T-cell (primary cell): ENCODE data around the gene PTGFR. TPM values are rescaled to one million over a fixed set of nuclear protein-coding genes. Genes with fewer than 3 reads are reported as not detected.

Source experiments
- ATAC-seq, 4 experiments: fragments of 200-7000 bp in 3 of 4; fragments of 150-1000 bp in 1 of 4; cut with Tn5 transposase; replicated peaks in 1 of 4; 1 replicate in 3 of 4; 2 replicates in 1 of 4; pipeline ENCODE4 v1.10.0; 2021; ENCODE audit warnings: moderate library complexity in 3 of 4, mild to moderate bottlenecking in 2 of 4, moderate number of reproducible peaks in 1 of 4
- CTCF ChIA-PET, 2 donors: fragments of 300-600 bp; sonication (Branson Sonifier 250); formaldehyde crosslinking; loops; one replicate each; lab custom pipeline; 2022; ENCODE audit warnings: antibody characterized with exemption in 2 of 2; lab: Charles Lee
- POLR2A ChIA-PET, 2 donors: fragments of 300-600 bp; sonication (Branson Sonifier 250); formaldehyde crosslinking; loops; one replicate each; lab custom pipeline; 2022; ENCODE audit warnings: antibody characterized with exemption in 2 of 2; lab: Charles Lee
- DNase-seq, 35 experiments: peaks; one replicate each; pipeline versions ENCODE4 v3.0.0 to v3.0.0-alpha.2; 2013 to 2023
- H3K27ac ChIP-seq: one replicate; pipeline ENCODE4 v1.5.1; 2013; ENCODE audit warnings: low read length
- H3K27me3 ChIP-seq, 2 experiments: replicated peaks in 1 of 2; 1 replicate in 1 of 2; 2 replicates in 1 of 2; pipeline versions ENCODE4 v1.6.1 to v1.7.0; 2013; ENCODE audit warnings: low read length in 1 of 2, mixed read lengths in 1 of 2; ENCODE audit not compliant: control insufficient read depth in 2 of 2, insufficient read depth in 2 of 2; ENCODE audit errors: extremely low read depth in 1 of 2
- H3K36me3 ChIP-seq, 2 donors: 1 replicate in 1 of 2; 2 replicates in 1 of 2; pipeline versions ENCODE4 v1.6.1 to v1.7.0; 2013; ENCODE audit warnings: low read length in 1 of 2; ENCODE audit not compliant: control insufficient read depth in 2 of 2, insufficient read depth in 1 of 2; ENCODE audit errors: extremely low read depth in 1 of 2
- H3K4me1 ChIP-seq, 2 experiments: 1 replicate in 1 of 2; 2 replicates in 1 of 2; pipeline versions ENCODE4 v1.6.1 to v1.7.0; 2013; ENCODE audit warnings: low read length in 2 of 2, mixed read lengths in 1 of 2; ENCODE audit not compliant: insufficient read depth in 2 of 2, control insufficient read depth in 1 of 2; ENCODE audit errors: extremely low read depth in 1 of 2
- H3K4me3 ChIP-seq, 2 donors: 1 replicate in 1 of 2; 2 replicates in 1 of 2; pipeline versions ENCODE4 v1.5.1 to v1.7.0; 2013; ENCODE audit warnings: mild to moderate bottlenecking in 2 of 2, low read length in 1 of 2, moderate library complexity in 1 of 2; ENCODE audit not compliant: control insufficient read depth in 1 of 2; ENCODE audit errors: extremely low read depth in 1 of 2
- H3K9me3 ChIP-seq: 2 replicates; pipeline ENCODE4 v1.7.0; 2013
- H3K27ac Mint-ChIP-seq, 2 donors: one replicate each; pipeline ENCODE4 v1.8.0; 2020 to 2021; ENCODE audit warnings: mild to moderate bottlenecking in 2 of 2, mixed read lengths in 2 of 2
- H3K27me3 Mint-ChIP-seq, 2 donors: one replicate each; pipeline ENCODE4 v1.8.0; 2021 to 2022; ENCODE audit warnings: mixed read lengths in 2 of 2
- H3K36me3 Mint-ChIP-seq: one replicate; pipeline ENCODE4 v1.8.0; 2021; ENCODE audit warnings: mixed read lengths
- H3K4me1 Mint-ChIP-seq, 3 donors: one replicate each; pipeline ENCODE4 v1.8.0; 2020 to 2022; ENCODE audit warnings: mixed read lengths in 3 of 3, mild to moderate bottlenecking in 1 of 3
- H3K4me3 Mint-ChIP-seq, 3 donors: one replicate each; pipeline ENCODE4 v1.8.0; 2020 to 2022; ENCODE audit warnings: mild to moderate bottlenecking in 3 of 3, mixed read lengths in 3 of 3, moderate library complexity in 3 of 3
- H3K9me3 Mint-ChIP-seq, 3 donors: one replicate each; pipeline ENCODE4 v1.8.0; 2020 to 2022; ENCODE audit warnings: mixed read lengths in 3 of 3
- WGBS: methylation state at CpG from one replicate; pipeline ENCODE4 v1.1.5; 2013; ENCODE audit warnings: missing lambda C conversion rate; ENCODE audit not compliant: insufficient coverage; 5-methylcytosine and 5-hydroxymethylcytosine counted together
- total RNA-seq, 35 experiments: library from RNA in 6 of 35; stranded (reverse) in 6 of 35; fragments of 120-200 nt in 1 of 35; gene quantifications; one replicate each; pipeline versions ENCODE4 v1.2.1 to v1.2.4 and lab custom pipeline; 2013 to 2026

The PTGFR gene
- total RNA-seq, 5 donors from 2014 or later (not counting 1 experiment from before 2014, with no cell fraction given) = 0.13 TPM; not detected in 4

- H3K4me3 Mint-ChIP-seq = no peak overlapping the region
- no peak overlapping the region for H3K27ac Mint-ChIP-seq
- POLR2A ChIA-PET = no interaction called here
Observed at GRCh38 chr1:78586572-78586971, 95.8 kb downstream of the PTGFR start.

GRCh38 chr1:78587211-78587610, 96.4 kb downstream of the PTGFR start:
- no CpG with 5 or more reads among the region's 1 CpG for WGBS
- ATAC-seq = no peak
- no peak overlapping the region for H3K27ac Mint-ChIP-seq
- H3K36me3 ChIP-seq = no peaks in the 10 kb centered on the region
- CTCF ChIA-PET = no interaction called here
- no peaks in the 10 kb centered on the region for H3K4me1 ChIP-seq
- no peaks in the 10 kb centered on the region for H3K4me1 Mint-ChIP-seq
- POLR2A ChIA-PET = no interaction called here
- H3K27me3 Mint-ChIP-seq = peaks cover 0 to 10% of the 10 kb centered on the region in 2 donors
- H3K36me3 Mint-ChIP-seq = no peaks in the 10 kb centered on the region
- H3K9me3 Mint-ChIP-seq = no peaks in the 10 kb centered on the region
- H3K4me3 ChIP-seq = no peak overlapping the region
- H3K27me3 ChIP-seq = no peaks in the 10 kb centered on the region
- DNase-seq = no peak
- no peak overlapping the region for H3K27ac ChIP-seq
- H3K4me3 Mint-ChIP-seq = no peak overlapping the region
- H3K9me3 ChIP-seq = no peaks in the 10 kb centered on the region

More at GRCh38 chr1:78586572-78586971, 95.8 kb downstream of the PTGFR start:
- DNase-seq (no peak), ATAC-seq (no peak)
- Mint-ChIP-seq H3K36me3 (no peaks in the 10 kb centered on the region), H3K27me3 (peaks cover 0 to 7% of the 10 kb centered on the region in 2 donors), H3K9me3 (no peaks in the 10 kb centered on the region), H3K4me1 (no peaks in the 10 kb centered on the region)
- CTCF ChIA-PET = interaction anchor here in 1 of 2 donors (1.6 kb wide), 1 partner anchor 19 kb away, joined by 3 read pairs; no protein-coding TSS in a partner anchor
- no peaks in the 10 kb centered on the region for H3K27me3 ChIP-seq
- no peak overlapping the region for H3K4me3 ChIP-seq
- no CpG with 5 or more reads among the region's 1 CpG for WGBS
- H3K9me3 ChIP-seq = no peaks in the 10 kb centered on the region
- H3K27ac ChIP-seq = no peak overlapping the region
- H3K4me1 ChIP-seq = no peaks in the 10 kb centered on the region
- H3K36me3 ChIP-seq = no peaks in the 10 kb centered on the region

Other genes with a start within 250 kb of the PTGFR start
- 10 to 100 TPM in 2 of 5 donors, 1 to 10 TPM in 3; 4.5 to 30.4 (median 6.6) TPM for gene IFI44L, start 129.5 kb downstream of the PTGFR start, total RNA-seq
- gene IFI44, start 158.9 kb downstream of the PTGFR start, total RNA-seq = 10 to 100 TPM; 27.0 to 54.2 (median 38.1) TPM